ENCODE data around the gene MRM3.
"Not testable (repeated sequence)": the region's sequence is repeated elsewhere in the genome, so short reads cannot be mapped to it uniquely, and the experiment has no call there.

Gene MRM3

DNA sequence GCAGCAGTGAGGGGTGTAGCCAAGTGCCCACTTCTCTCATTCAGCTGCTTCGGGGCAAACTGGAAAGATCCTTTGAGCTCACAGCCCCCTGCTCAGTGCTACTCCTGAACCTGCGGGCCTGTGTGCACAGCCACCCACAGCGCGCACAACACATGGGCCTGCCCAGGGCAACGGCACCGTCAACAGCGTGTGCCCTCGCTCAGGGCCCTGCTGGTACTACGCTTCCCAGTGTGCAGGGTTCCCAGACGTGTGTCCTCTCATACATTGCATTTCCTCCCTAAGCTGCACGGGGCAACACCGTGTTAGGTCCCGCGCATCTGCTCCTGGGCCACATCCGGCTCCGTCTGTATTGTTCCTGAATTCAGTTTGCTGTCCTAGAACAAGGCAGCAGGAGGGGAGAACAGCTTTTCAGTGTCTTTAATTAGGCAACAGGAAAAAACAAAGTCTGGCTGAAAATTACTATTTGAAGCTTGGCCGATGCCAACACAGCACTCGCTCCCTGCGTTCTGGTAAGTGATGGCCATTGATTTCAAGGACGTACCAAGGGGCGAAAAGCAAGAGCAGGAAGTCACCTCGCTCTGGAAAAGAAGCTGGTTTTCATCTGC lies 15.2 kb downstream of the MRM3 start:
- no peak for DNase-seq

GRCh38 chr17:798246-798645 lies 16.1 kb downstream of the MRM3 start:
- DNase-seq: no peak

GRCh38 chr17:799261-799660 lies 17.1 kb downstream of the MRM3 start:
- no peak for DNase-seq

- no peak for DNase-seq
Observed at GRCh38 chr17:800446-801242, 18.5 kb downstream of the MRM3 start.

DNA sequence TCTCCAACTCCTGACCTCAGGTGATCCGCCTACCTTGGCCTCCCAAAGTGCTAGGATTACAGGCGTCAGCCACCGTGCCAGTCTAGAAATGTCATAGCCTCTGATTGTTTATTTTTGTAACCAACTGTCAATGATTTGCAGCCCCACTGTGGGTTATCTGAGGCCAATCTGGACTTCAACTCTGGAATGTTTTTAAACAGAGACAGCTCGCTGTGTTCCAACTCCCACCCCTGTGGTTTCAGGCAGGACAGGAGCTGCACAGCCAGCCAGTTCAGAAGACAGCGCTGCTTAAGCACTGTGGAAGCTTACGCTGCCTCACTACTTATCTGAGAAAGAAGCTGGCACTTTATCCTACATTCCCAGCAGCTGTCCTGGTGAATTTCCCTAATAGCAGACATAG lies 19.5 kb downstream of the MRM3 start:
- DNase-seq: no peak

DNA sequence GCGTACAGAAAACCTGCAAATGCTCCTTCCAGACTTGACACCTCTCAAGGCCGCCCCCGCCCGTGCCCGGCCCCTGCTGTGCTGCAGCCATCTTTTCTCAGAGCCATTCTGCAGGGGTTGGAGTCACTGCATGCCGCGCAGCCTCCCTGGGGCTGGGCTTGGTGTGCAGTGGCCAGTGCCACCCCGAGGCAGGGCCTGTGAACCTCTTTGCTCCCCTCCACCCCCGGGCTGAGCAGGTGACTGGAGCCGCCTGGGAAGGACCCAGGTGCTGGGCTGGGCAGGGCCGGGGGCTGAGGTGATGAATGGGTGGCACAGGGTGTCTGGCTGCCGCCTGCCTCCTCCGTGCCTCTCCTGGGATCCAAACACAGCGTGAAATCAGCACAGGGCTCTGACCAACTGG lies 20.3 kb downstream of the MRM3 start:
- no peak for DNase-seq

DNA sequence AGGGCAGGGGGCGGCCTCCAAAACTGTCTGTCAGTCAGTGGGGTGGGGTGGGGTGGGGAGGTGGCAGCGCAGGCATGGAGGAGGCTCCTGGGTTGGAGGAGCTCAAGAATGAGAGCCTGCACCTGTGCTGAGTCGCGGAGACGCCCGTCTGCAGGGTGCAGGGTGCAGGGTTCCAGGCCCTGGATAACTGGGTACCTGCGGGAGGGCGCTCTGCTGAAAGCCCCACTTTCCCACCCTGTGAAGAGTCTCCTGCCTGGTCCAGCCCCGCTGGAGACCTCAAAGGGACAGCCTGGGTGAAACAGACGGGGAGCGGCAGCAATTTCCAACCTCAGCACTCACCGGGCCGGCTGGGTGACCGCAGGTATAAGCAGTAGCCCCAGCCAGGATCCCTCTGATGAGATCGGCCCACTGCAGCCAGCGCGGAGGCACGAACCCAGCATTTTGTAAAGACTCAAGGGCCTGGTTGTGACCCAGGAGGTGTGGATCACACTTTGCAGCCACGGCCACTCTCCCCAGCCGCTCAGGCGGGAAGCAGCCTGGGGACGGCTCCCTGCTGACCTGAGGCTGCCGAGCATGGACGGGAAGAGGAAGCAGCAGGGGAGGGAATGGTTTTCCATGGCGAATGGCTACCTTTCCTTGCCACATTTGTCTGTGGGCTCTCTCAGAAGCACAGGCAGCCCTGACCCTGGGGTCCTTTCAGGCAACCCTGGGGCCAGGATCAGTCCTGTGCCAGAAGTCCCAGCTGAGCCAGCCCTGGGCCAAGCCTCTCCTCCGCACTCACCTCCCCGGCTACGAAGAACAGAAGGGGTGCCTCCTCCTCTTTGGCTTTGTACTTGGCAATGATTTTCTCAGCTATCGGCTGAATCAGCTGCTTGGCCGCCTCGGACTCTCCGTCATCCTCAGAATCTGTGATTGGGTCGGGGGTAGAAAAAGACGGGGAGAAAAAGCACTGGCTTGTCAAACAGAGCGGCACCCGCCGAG lies 21.0 kb downstream of the MRM3 start:
- DNase-seq: no peak

DNA sequence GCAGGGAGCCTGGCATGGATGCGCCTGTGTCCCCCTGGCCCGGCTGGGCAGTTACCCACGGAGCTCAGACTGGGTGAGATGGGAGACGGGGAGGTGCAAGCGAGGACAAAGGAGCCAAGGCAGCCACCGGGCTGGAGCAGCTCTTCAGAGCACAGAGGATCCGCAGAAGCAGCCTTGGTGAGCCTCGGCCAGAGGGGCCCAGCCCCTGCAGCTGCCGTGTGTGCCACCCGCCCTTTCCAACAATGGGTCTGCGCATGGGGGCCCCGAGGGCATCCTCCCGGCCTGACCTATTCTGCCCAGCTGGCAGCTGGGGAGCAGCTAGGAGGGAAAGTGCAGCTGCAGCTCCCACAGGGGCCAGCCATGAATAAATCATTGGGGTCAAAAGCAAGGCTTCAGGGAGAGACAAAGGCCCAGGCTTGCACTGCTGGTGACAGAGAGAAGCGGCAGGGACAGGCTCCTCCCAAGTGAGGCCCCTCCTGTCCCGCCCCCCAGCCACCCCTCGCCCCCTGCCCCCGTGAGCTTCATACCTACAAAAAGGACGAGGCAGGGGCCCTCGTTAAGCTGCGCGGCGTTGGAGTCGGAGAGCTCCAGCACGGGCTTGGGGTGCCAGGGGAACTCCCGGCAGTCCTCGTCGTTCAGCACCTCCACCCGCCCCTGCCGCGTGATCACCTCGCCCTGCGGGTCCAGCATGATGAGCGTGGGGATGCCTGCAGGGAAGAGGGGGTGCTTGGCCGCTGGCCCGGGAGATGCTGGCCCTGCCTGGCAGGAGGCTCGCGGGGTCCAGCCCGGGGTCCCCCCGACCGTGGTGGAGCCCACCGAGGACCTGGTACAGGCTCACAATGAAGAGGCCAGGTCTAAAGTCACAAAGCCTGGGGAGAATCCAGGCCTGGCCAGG lies 22.6 kb downstream of the MRM3 start:
- no peak for DNase-seq

DNA sequence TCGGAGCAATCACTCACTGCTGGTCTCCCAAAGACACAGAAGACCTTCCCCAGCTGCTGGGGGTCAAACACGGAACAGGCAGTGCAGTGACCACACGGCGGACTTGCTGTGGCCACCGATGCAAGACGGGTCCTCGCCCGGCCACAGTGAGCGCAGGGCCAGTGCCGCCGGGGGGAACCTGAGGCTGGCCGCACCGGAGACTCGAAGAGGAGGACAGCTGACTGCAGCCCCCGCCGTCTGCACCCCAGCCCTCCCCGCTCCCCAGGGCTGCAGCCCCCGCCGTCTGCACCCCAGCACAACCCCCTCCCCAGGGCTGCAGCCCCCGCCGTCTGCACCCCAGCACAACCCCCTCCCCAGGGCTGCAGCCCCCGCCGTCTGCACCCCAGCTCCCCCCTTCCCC lies 23.7 kb downstream of the MRM3 start:
- not testable (repeated sequence) for DNase-seq

- DNase-seq: no peak
Observed at GRCh38 chr17:806346-806745, 24.2 kb downstream of the MRM3 start.

GRCh38 chr17:806781-807522 lies 24.8 kb downstream of the MRM3 start:
- DNase-seq: no peak

DNA sequence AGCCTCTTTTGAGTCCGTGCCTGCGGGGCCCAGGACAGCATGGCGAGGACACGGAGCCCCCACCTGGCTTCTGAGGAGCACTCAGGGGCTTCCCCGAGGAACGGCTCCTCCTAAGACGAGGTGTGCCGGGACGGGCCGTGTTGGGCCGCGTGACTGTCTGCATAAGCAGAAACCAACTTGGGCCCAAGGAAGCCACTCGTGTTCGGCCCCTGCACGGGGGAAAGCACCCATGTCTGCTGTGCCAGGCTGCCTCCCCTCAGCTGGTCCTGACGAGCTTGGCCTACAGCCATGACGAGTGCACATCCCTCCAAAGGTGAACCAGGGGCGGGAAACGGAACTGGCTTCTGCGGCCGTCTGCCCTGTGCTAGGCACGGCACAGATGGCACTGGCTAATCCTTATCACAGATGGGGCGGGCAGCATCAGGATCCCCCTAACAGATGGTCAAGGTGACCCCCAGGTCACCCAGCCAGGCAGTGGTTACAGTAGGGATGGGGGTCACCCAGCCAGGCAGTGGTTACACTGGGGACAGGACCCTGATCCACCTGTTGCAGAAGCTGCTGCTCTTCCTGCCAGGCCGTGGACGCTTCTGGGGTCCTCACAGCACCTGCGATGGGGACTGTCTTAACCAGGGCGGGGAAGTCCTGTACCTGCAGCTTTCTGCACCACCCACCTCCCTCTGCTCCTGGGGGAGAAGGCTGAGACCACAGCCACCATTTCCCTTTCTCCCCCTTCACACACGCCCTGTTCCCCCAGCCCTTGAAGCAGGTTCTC lies 25.6 kb downstream of the MRM3 start:
- no peak for DNase-seq

DNA sequence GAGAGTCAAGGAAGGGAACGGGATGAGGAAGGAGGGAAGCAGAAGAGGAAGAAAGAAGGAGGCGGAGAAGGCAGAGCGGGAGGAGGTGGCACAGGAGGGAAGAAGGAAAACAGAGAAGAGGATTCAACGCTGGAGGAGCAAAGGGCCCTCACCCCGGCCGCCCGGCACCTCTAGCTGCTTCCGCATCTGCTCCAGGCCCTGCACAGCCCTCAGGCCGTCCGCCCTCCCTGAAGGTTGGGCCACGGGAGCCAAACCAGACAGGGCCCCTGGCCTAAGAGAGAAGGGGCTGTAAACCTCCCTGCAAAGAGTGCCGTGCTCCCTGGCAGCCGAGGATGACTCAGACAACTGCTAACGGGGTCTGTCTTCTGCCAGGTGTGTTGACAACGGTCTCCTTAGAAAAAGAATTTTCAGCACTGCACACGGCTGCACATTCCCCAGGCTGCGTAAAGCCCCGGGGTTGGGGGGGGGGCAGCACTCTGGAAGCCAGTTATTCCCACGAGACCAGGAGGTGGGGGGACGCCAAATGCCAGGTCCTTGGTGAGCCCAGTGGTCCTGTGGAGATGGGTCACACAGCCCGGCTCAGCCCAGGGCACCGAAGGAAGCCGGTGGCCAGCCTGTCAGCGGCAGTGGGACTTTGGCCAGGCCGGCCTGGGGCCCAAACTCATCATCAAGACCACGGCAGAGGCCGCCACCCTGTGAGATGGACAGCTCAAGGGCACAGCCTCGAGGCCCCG lies 29.1 kb downstream of the MRM3 start:
- no peak for DNase-seq

GRCh38 chr17:812638-813204 lies 30.6 kb downstream of the MRM3 start:
- DNase-seq: no peak

DNA sequence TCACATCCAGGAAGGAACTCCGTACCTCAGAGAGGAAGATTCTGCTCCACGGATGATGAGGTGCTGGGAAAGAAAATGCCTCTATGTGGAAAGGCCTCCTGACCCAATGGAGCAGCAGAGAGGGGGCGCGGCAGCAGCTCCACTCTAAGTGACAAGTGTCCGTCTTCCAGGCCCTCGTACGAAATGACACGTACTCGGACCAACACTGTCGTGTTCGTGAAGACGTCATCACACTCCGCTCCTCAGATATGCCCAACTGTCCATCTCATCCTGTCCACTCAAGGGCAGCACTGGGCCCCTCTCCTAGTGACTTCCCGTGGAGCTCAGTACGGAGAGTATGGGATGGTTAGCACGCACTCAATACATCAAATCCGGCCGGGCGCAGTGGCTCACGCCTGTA lies 32.2 kb downstream of the MRM3 start:
- no peak for DNase-seq

- DNase-seq: no peak
Observed at GRCh38 chr17:819251-819650, 37.1 kb downstream of the MRM3 start.

GRCh38 chr17:823501-823902 lies 41.3 kb downstream of the MRM3 start:
- DNase-seq: no peak

- DNase-seq: no peak
Observed at GRCh38 chr17:824378-824777, 42.2 kb downstream of the MRM3 start.

- no peak for DNase-seq
Observed at GRCh38 chr17:825216-825615, 43.1 kb downstream of the MRM3 start.

- no peak for DNase-seq
Observed at GRCh38 chr17:826778-827177, 44.6 kb downstream of the MRM3 start.
